HCT116 (cell line): ENCODE results near the gene IMPACT. TPM values are rescaled to one million over a fixed set of nuclear protein-coding genes. Genes with fewer than 3 reads are reported as not detected.

Experiments
- ATAC-seq: fragments of 200-7000 bp; cut with Tn5 transposase; 2 replicates; pipeline ENCODE4 v1.9.1; 2020; ENCODE audit warnings: mild to moderate bottlenecking, moderate library complexity
- BruUV-seq: library from RNA; stranded (reverse); fragments of 400-500 nt; replicated peaks from 2 replicates; lab custom pipeline; 2021; lab: Mats Ljungman, UMichigan
- CTCF ChIA-PET: fragments of 300-600 bp; sonication (Branson Sonifier 250); formaldehyde crosslinking; loops from one replicate; lab custom pipeline; 2021; ENCODE audit warnings: antibody characterized with exemption; lab: Charles Lee
- POLR2A ChIA-PET: fragments of 300-600, 350-600 bp; sonication (Branson Sonifier 250); formaldehyde crosslinking; loops from one replicate; lab custom pipeline; 2021; ENCODE audit warnings: antibody characterized with exemption; lab: Charles Lee
- RAD21 ChIA-PET, 2 experiments: fragments of 300-600 bp; sonication (Branson Sonifier 250); formaldehyde crosslinking; loops; one replicate each; lab custom pipeline; 2023; ENCODE audit warnings: low total read pairs in 2 of 2; ENCODE audit not compliant: uncharacterized antibody in 2 of 2, unreplicated experiment in 2 of 2, low non-redundant PET in 1 of 2; lab: Charles Lee
- DNase-seq: peaks from one replicate; pipeline ENCODE4 v3.0.0-alpha.2; 2010; ENCODE audit warnings: low read depth, low spot score
- H2AFZ ChIP-seq: fragments of 200-600 bp; shearing (Covaris generic), sonication (generic); 2 replicates; pipeline ENCODE4 v1.6.1; 2017; ENCODE audit warnings: low read depth, mixed run types, mixed read lengths, antibody characterized with exemption, low read length; ENCODE audit not compliant: poor library complexity, severe bottlenecking
- H3K27ac ChIP-seq: 2 replicates; pipeline ENCODE4 v1.5.1; 2012; ENCODE audit warnings: low read depth, low read length
- H3K27me3 ChIP-seq: fragments of 200-600 bp; sonication (generic); 2 replicates; pipeline ENCODE4 v1.6.1; 2016; ENCODE audit warnings: mixed run types, low read length, mixed read lengths; ENCODE audit not compliant: insufficient read depth
- H3K36me3 ChIP-seq, 2 experiments: fragments of 200-500 bp in 1 of 2; fragments of 200-600 bp in 1 of 2; sonication (Bioruptor generic) in 1 of 2; sonication (generic) in 1 of 2; 2 replicates each; pipeline versions ENCODE4 v1.5.1 to v1.6.1; 2014 to 2016; ENCODE audit warnings: low read length in 2 of 2, inconsistent platforms in 1 of 2, mixed read lengths in 1 of 2, mixed run types in 1 of 2; ENCODE audit not compliant: insufficient read depth in 2 of 2, control insufficient read depth in 1 of 2
- H3K4me1 ChIP-seq, 2 experiments: fragments of 200-600 bp in 1 of 2; sonication (generic) in 1 of 2; 2 replicates each; pipeline versions ENCODE4 v1.5.1 to v1.6.1; 2012 to 2017; ENCODE audit warnings: low read length in 2 of 2, inconsistent platforms in 1 of 2, mild to moderate bottlenecking in 1 of 2, mixed read lengths in 1 of 2, mixed run types in 1 of 2, moderate library complexity in 1 of 2; ENCODE audit not compliant: insufficient read depth in 2 of 2, control insufficient read depth in 1 of 2
- H3K4me2 ChIP-seq: fragments of 200-600 bp; sonication (generic); 2 replicates; pipeline ENCODE4 v1.6.1; 2017; ENCODE audit warnings: mixed run types, low read length, mixed read lengths
- H3K4me3 ChIP-seq, 2 experiments: fragments of 200-600 bp in 1 of 2; sonication (generic) in 1 of 2; replicated peaks in 1 of 2; 2 replicates each; pipeline ENCODE4 v1.5.1; 2011 to 2016; ENCODE audit warnings: low read length in 2 of 2, control low read depth in 1 of 2, low read depth in 1 of 2, mild to moderate bottlenecking in 1 of 2, mixed read lengths in 1 of 2, mixed run types in 1 of 2
- H3K79me2 ChIP-seq: fragments of 200-600 bp; sonication (generic); 2 replicates; pipeline ENCODE4 v1.6.1; 2017; ENCODE audit warnings: mild to moderate bottlenecking, mixed run types, low read length, moderate library complexity, mixed read lengths; ENCODE audit not compliant: insufficient read depth
- H3K9ac ChIP-seq: fragments of 200-600 bp; sonication (generic); 2 replicates; pipeline ENCODE4 v1.6.1; 2016; ENCODE audit warnings: low read length, mixed read lengths
- H3K9me2 ChIP-seq: fragments of 200-600 bp; sonication (generic), shearing (Covaris generic); 2 replicates; pipeline ENCODE4 v1.6.1; 2017; ENCODE audit warnings: mixed run types, mild to moderate bottlenecking, moderate library complexity; ENCODE audit not compliant: insufficient read depth
- H3K9me3 ChIP-seq, 2 experiments: fragments of 200-500 bp in 1 of 2; fragments of 200-600 bp in 1 of 2; sonication (Bioruptor generic) in 1 of 2; sonication (generic) in 1 of 2; 2 replicates each; pipeline ENCODE4 v1.6.1; 2014 to 2017; ENCODE audit warnings: low read length in 2 of 2, mixed read lengths in 2 of 2, inconsistent platforms in 1 of 2, low read depth in 1 of 2, mild to moderate bottlenecking in 1 of 2, mixed run types in 1 of 2, moderate library complexity in 1 of 2; ENCODE audit not compliant: control insufficient read depth in 1 of 2, insufficient read depth in 1 of 2
- H4K20me1 ChIP-seq: fragments of 200-600 bp; sonication (generic), shearing (Covaris generic); 2 replicates; pipeline ENCODE4 v1.6.1; 2017; ENCODE audit warnings: mixed run types, mild to moderate bottlenecking, moderate library complexity; ENCODE audit not compliant: insufficient read depth
- CBX3 ChIP-seq: IDR thresholded peaks from 2 replicates; pipeline ENCODE4 v1.6.1; 2012; ENCODE audit warnings: low read depth
- CEBPB ChIP-seq: IDR thresholded peaks from 2 replicates; pipeline ENCODE4 v1.6.1; 2012; ENCODE audit warnings: low read depth
- EGR1 ChIP-seq: IDR thresholded peaks from 2 replicates; pipeline ENCODE4 v1.6.1; 2012; ENCODE audit warnings: low read depth
- ELF1 ChIP-seq: IDR thresholded peaks from 2 replicates; pipeline ENCODE4 v1.6.1; 2012; ENCODE audit warnings: low read depth, borderline replicate concordance
- EZH2 ChIP-seq: fragments of 200-600 bp; sonication (generic); IDR thresholded peaks from 2 replicates; pipeline ENCODE4 v1.6.1; 2017; ENCODE audit warnings: antibody characterized with exemption, mixed run types
- FOSL1 ChIP-seq: IDR thresholded peaks from 2 replicates; pipeline ENCODE4 v1.6.1; 2012; ENCODE audit warnings: low read depth
- JUND ChIP-seq: IDR thresholded peaks from 2 replicates; pipeline ENCODE4 v1.6.1; 2012
- POLR2A ChIP-seq: IDR thresholded peaks from 2 replicates; pipeline ENCODE4 v1.7.0; 2011; ENCODE audit warnings: borderline replicate concordance; ENCODE audit not compliant: insufficient read depth, insufficient read length; ENCODE audit errors: extremely low read depth
- POLR2AphosphoS5 ChIP-seq: IDR thresholded peaks from 2 replicates; pipeline ENCODE4 v1.6.1; 2011; ENCODE audit warnings: mild to moderate bottlenecking, low read depth, low read length, moderate library complexity
- SRF ChIP-seq: IDR thresholded peaks from 2 replicates; pipeline ENCODE4 v1.6.1; 2012; ENCODE audit warnings: low read depth
- TCF7L2 ChIP-seq: IDR thresholded peaks from 2 replicates; pipeline ENCODE4 v1.7.0; 2011; ENCODE audit warnings: borderline replicate concordance, inconsistent platforms; ENCODE audit not compliant: insufficient read depth, insufficient read length; ENCODE audit errors: extremely low read depth
- YY1 ChIP-seq: IDR thresholded peaks from 2 replicates; pipeline ENCODE4 v1.6.1; 2011; ENCODE audit warnings: low read length, low read depth, moderate library complexity, mild to moderate bottlenecking; ENCODE audit not compliant: insufficient replicate concordance; ENCODE audit errors: extremely low read depth
- ZFX ChIP-seq: fragments of 450-650 bp; IDR thresholded peaks from 2 replicates; pipeline ENCODE4 v1.6.1; 2017
- ZNF274 ChIP-seq: fragments of 200-500 bp; sonication (Bioruptor generic); IDR thresholded peaks from 2 replicates; pipeline ENCODE4 v1.6.1; 2014; ENCODE audit warnings: mild to moderate bottlenecking, low read depth, low read length, inconsistent platforms
- intact Hi-C: fragments of 100-400 bp; cut with micrococcal nuclease; formaldehyde crosslinking; loops from 2 replicates; pipeline ENCODE4 v1.10.0; 2022
- total RNA-seq: library from RNA; stranded (reverse); gene quantifications from one replicate; pipeline ENCODE4 v1.2.1, GENCODE V29; 2021; ENCODE audit not compliant: unreplicated experiment
- TF ChIP-seq, protein P1 (sequence below): IDR thresholded peaks from 2 replicates; pipeline ENCODE4 v1.6.1; 2012; ENCODE audit warnings: low read depth
- TF ChIP-seq, protein P2 (sequence below): IDR thresholded peaks from 2 replicates; pipeline ENCODE4 v1.6.1; 2012
- TF ChIP-seq, protein P3 (sequence below): IDR thresholded peaks from 2 replicates; pipeline ENCODE4 v1.6.1; 2011; ENCODE audit warnings: mild to moderate bottlenecking, low read length, moderate library complexity; ENCODE audit not compliant: insufficient replicate concordance; ENCODE audit errors: extremely low read depth

IMPACT gene
- total RNA-seq, 1 experiment from 2014 or later: 46.4 TPM

GRCh38 chr18:24408496-24408895 is 18.0 kb upstream of the IMPACT start:
- POLR2A ChIA-PET: no interaction called here

More at GRCh38 chr18:24408496-24408895, 18.0 kb upstream of the IMPACT start:
- BruUV-seq: no TSS peak
- H3K9ac ChIP-seq: no peak overlapping the region
- no peaks in the 10 kb centered on the region for H3K9me2 ChIP-seq
- no peaks in the 10 kb centered on the region for H3K27me3 ChIP-seq
- no peaks in the 10 kb centered on the region for H3K4me1 ChIP-seq
- ChIA-PET RAD21 (no interaction called here), CTCF (no interaction called here)
- TF ChIP-seq, protein P1, sequence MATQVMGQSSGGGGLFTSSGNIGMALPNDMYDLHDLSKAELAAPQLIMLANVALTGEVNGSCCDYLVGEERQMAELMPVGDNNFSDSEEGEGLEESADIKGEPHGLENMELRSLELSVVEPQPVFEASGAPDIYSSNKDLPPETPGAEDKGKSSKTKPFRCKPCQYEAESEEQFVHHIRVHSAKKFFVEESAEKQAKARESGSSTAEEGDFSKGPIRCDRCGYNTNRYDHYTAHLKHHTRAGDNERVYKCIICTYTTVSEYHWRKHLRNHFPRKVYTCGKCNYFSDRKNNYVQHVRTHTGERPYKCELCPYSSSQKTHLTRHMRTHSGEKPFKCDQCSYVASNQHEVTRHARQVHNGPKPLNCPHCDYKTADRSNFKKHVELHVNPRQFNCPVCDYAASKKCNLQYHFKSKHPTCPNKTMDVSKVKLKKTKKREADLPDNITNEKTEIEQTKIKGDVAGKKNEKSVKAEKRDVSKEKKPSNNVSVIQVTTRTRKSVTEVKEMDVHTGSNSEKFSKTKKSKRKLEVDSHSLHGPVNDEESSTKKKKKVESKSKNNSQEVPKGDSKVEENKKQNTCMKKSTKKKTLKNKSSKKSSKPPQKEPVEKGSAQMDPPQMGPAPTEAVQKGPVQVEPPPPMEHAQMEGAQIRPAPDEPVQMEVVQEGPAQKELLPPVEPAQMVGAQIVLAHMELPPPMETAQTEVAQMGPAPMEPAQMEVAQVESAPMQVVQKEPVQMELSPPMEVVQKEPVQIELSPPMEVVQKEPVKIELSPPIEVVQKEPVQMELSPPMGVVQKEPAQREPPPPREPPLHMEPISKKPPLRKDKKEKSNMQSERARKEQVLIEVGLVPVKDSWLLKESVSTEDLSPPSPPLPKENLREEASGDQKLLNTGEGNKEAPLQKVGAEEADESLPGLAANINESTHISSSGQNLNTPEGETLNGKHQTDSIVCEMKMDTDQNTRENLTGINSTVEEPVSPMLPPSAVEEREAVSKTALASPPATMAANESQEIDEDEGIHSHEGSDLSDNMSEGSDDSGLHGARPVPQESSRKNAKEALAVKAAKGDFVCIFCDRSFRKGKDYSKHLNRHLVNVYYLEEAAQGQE: no peak
- no peak for TF ChIP-seq ZNF274
- no peak for TF ChIP-seq POLR2A
- TF ChIP-seq EGR1: no peak
- TF ChIP-seq EZH2: no peak
- TF ChIP-seq ZFX: no peak
- TF ChIP-seq, protein P2, sequence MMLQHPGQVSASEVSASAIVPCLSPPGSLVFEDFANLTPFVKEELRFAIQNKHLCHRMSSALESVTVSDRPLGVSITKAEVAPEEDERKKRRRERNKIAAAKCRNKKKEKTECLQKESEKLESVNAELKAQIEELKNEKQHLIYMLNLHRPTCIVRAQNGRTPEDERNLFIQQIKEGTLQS: no peak
- TF ChIP-seq ELF1: no peak
- no peak for TF ChIP-seq POLR2AphosphoS5
- no peak for TF ChIP-seq YY1
- TF ChIP-seq CBX3: no peak
- no peak for TF ChIP-seq CEBPB
- TF ChIP-seq JUND: no peak
- TF ChIP-seq, protein P3, sequence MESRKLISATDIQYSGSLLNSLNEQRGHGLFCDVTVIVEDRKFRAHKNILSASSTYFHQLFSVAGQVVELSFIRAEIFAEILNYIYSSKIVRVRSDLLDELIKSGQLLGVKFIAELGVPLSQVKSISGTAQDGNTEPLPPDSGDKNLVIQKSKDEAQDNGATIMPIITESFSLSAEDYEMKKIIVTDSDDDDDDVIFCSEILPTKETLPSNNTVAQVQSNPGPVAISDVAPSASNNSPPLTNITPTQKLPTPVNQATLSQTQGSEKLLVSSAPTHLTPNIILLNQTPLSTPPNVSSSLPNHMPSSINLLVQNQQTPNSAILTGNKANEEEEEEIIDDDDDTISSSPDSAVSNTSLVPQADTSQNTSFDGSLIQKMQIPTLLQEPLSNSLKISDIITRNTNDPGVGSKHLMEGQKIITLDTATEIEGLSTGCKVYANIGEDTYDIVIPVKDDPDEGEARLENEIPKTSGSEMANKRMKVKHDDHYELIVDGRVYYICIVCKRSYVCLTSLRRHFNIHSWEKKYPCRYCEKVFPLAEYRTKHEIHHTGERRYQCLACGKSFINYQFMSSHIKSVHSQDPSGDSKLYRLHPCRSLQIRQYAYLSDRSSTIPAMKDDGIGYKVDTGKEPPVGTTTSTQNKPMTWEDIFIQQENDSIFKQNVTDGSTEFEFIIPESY: no peak
- TF ChIP-seq FOSL1: no peak
- TF ChIP-seq SRF: no peak
- TF ChIP-seq TCF7L2: no peak
- H3K4me2 ChIP-seq: no peak overlapping the region
- ATAC-seq: no peak
- no peaks in the 10 kb centered on the region for H4K20me1 ChIP-seq
- no peak overlapping the region for H3K4me3 ChIP-seq
- H3K9me3 ChIP-seq: no peaks in the 10 kb centered on the region
- no peak overlapping the region for H2AFZ ChIP-seq
- no peak for DNase-seq
- no peaks in the 10 kb centered on the region for H3K79me2 ChIP-seq
- no peaks in the 10 kb centered on the region for H3K36me3 ChIP-seq
- no peak overlapping the region for H3K27ac ChIP-seq
- intact Hi-C loops: no loop called here
